Activated B cell treated with CpG ODN at 0.5 μM for 24 hours (primary cell): ENCODE data around the gene PLEKHO1. TPM values are rescaled to one million over a fixed set of nuclear protein-coding genes. Genes with fewer than 3 reads are reported as not detected.
A peak's percentile ranks its signal among the peaks of the same experiment; 100 is the strongest.

Experiments
- ATAC-seq: fragments of 200-7000 bp; cut with Tn5 transposase; one replicate; pipeline ENCODE4 v1.10.0; 2021; ENCODE audit warnings: low read depth, mild to moderate bottlenecking, moderate library complexity
- CTCF ChIA-PET: fragments of 350-600 bp; sonication (Branson Sonifier 250); formaldehyde crosslinking; loops from one replicate; lab custom pipeline; 2021; ENCODE audit warnings: antibody characterized with exemption; lab: Charles Lee
- POLR2A ChIA-PET: fragments of 350-600 bp; sonication (Branson Sonifier 250); formaldehyde crosslinking; loops from one replicate; lab custom pipeline; 2021; ENCODE audit warnings: antibody characterized with exemption; lab: Charles Lee
- DNase-seq: peaks from one replicate; pipeline ENCODE4 v3.0.0; 2022
- H3K27ac Mint-ChIP-seq: one replicate; pipeline ENCODE4 v1.8.0; 2020; ENCODE audit warnings: mixed read lengths
- H3K27me3 Mint-ChIP-seq: one replicate; pipeline ENCODE4 v1.8.0; 2021; ENCODE audit warnings: mixed read lengths
- H3K36me3 Mint-ChIP-seq: one replicate; pipeline ENCODE4 v1.8.0; 2021; ENCODE audit warnings: low read depth, mixed read lengths
- H3K4me1 Mint-ChIP-seq: one replicate; pipeline ENCODE4 v1.8.0; 2021; ENCODE audit warnings: mixed read lengths
- H3K4me3 Mint-ChIP-seq: one replicate; pipeline ENCODE4 v1.8.0; 2020; ENCODE audit warnings: mild to moderate bottlenecking, mixed read lengths
- H3K9me3 Mint-ChIP-seq: one replicate; pipeline ENCODE4 v1.8.0; 2020; ENCODE audit warnings: mixed read lengths
- CTCF ChIP-seq: fragments of 200-600 bp; IDR thresholded peaks from one replicate; pipeline ENCODE4 v1.8.0; 2022; ENCODE audit warnings: antibody characterized with exemption, mild to moderate bottlenecking
- intact Hi-C: fragments of 100-400 bp; cut with micrococcal nuclease; formaldehyde crosslinking; loops from one replicate; pipeline ENCODE4 v1.15.1; 2024
- total RNA-seq: library from RNA; stranded (reverse); gene quantifications from 2 replicates; pipeline ENCODE4 v1.2.3, GENCODE V29; 2022

Gene PLEKHO1
- total RNA-seq, 1 donor from 2014 or later = 208 TPM

GRCh38 chr1:150146849-150147542 is 2.7 kb upstream of the PLEKHO1 start:
- intact Hi-C loops = no loop called here
- ATAC-seq (no peak), DNase-seq (no peak)
- ChIA-PET CTCF (interaction anchor here (1.3 kb wide), 1 partner anchor 74 kb away, joined by 3 read pairs; no protein-coding TSS in a partner anchor), POLR2A (interaction anchor here (0.7 to 3.9 kb wide), 2 partner anchors 8 to 14 kb away, joined by 3 to 29 read pairs; no protein-coding TSS in a partner anchor)
- Mint-ChIP-seq H3K9me3 (no peaks in the 10 kb centered on the region), H3K27ac (peak overlapping the region; percentile 4), H3K4me1 (peaks cover 54% of the 10 kb centered on the region), H3K36me3 (peaks cover 19% of the 10 kb centered on the region), H3K4me3 (no peak overlapping the region), H3K27me3 (no peaks in the 10 kb centered on the region)
- TF ChIP-seq CTCF = no peak

GRCh38 chr1:150148837-150149270 is 862 bp upstream of the PLEKHO1 start:
- intact Hi-C loops = loop anchor here (1.0 kb wide), 1 partner anchor 38 kb away; no protein-coding TSS in a partner anchor
- peaks cover 36% of the 10 kb centered on the region for H3K36me3 Mint-ChIP-seq
- POLR2A ChIA-PET = interaction anchor here (1.0 to 6.3 kb wide), 13 partner anchors 11 to 262 kb away, joined by 3 to 388 read pairs (median 4); a partner anchor contains a TSS
- H3K9me3 Mint-ChIP-seq = no peaks in the 10 kb centered on the region
- no peak for DNase-seq
- CTCF ChIA-PET = interaction anchor here (0.7 to 2.5 kb wide), 6 partner anchors 9 to 75 kb away, joined by 3 to 10 read pairs (median 4); no protein-coding TSS in a partner anchor
- H3K27ac Mint-ChIP-seq = peak overlapping the region; percentile 91
- peak overlapping the region; percentile 92 for H3K4me3 Mint-ChIP-seq
- no peak for ATAC-seq
- no peak for TF ChIP-seq CTCF
- no peaks in the 10 kb centered on the region for H3K27me3 Mint-ChIP-seq
- peaks cover 71% of the 10 kb centered on the region for H3K4me1 Mint-ChIP-seq

GRCh38 chr1:150150133-150151021 is 661 bp downstream of the PLEKHO1 start:
- no peaks in the 10 kb centered on the region for H3K27me3 Mint-ChIP-seq
- H3K9me3 Mint-ChIP-seq = no peaks in the 10 kb centered on the region
- H3K27ac Mint-ChIP-seq = peak overlapping the region; percentile 96
- no peak for ATAC-seq
- ChIA-PET CTCF (interaction anchor here (1.4 to 3.0 kb wide), 5 partner anchors 10 to 77 kb away, joined by 4 to 21 read pairs (median 5); no protein-coding TSS in a partner anchor), POLR2A (interaction anchor here (0.5 to 6.3 kb wide), 22 partner anchors 11 to 263 kb away, joined by 3 to 388 read pairs (median 5); partner anchors contain the start of genes APH1A, SF3B4 and VPS45)
- DNase-seq = peak; percentile 42
- H3K4me3 Mint-ChIP-seq = peak overlapping the region; percentile 97
- peaks cover 72% of the 10 kb centered on the region for H3K4me1 Mint-ChIP-seq
- no peak for TF ChIP-seq CTCF
- intact Hi-C loops = loop anchor here (1.0 kb wide), 1 partner anchor 10 kb away; no protein-coding TSS in a partner anchor
- H3K36me3 Mint-ChIP-seq = peaks cover 49% of the 10 kb centered on the region

GRCh38 chr1:150151291-150152181 is 1.8 kb downstream of the PLEKHO1 start:
- Mint-ChIP-seq H3K4me1 (peaks cover 80% of the 10 kb centered on the region), H3K27ac (peak overlapping the region; percentile 96), H3K27me3 (no peaks in the 10 kb centered on the region), H3K4me3 (peak overlapping the region; percentile 97), H3K9me3 (no peaks in the 10 kb centered on the region), H3K36me3 (peaks cover 61% of the 10 kb centered on the region)
- no peak for TF ChIP-seq CTCF
- ChIA-PET POLR2A (interaction anchor here (0.6 to 6.3 kb wide), 14 partner anchors 10 to 1138 kb away, joined by 3 to 388 read pairs (median 5); partner anchors contain the start of genes APH1A and CDC42SE1), CTCF (interaction anchor here (1.4 to 3.0 kb wide), 2 partner anchors 9 to 11 kb away, joined by 4 to 21 read pairs; no protein-coding TSS in a partner anchor)
- peak; percentile 43 for DNase-seq
- ATAC-seq = peak; percentile 45
- intact Hi-C loops = loop anchor here (1.0 kb wide), 1 partner anchor 9 kb away; no protein-coding TSS in a partner anchor
